Measurements from ENCODE around the gene LARGE1.

GRCh38 chr22:33352768-33353167 lies 567.5 kb downstream of the LARGE1 start:
- TF ChIP-seq CTCF (conservative IDR thresholded peaks at IDR 0.05; ENCODE audit: low read depth, low read length) (no peak), EZH2 (IDR thresholded peaks at IDR 0.05; ENCODE audit: low read length, unreplicated experiment) (no peak), EZH2phosphoT487 (IDR thresholded peaks at IDR 0.05; ENCODE audit: borderline replicate concordance, low read length) (no peak)
